Fibroblast of skin of right biceps (primary cell): Measurements from ENCODE around the gene SNRPB2.

Experiments
- DNase-seq: peaks from one replicate; pipeline ENCODE4 v3.0.0-alpha.2; 2013

Gene SNRPB2

GRCh38 chr20:16729565-16730460, at the start of gene SNRPB2:
TSS of gene SNRPB2 (plus strand) at chr20:16730026. CDS start at chr20:16731703, 1,677 bp downstream.
- DNase-seq, result peak; percentile 96

GRCh38 chr20:16684416-16684815, 45.4 kb upstream of the SNRPB2 start:
- no peak for DNase-seq

GRCh38 chr20:16689906-16690305, 39.9 kb upstream of the SNRPB2 start:
- DNase-seq, result no peak

DNA sequence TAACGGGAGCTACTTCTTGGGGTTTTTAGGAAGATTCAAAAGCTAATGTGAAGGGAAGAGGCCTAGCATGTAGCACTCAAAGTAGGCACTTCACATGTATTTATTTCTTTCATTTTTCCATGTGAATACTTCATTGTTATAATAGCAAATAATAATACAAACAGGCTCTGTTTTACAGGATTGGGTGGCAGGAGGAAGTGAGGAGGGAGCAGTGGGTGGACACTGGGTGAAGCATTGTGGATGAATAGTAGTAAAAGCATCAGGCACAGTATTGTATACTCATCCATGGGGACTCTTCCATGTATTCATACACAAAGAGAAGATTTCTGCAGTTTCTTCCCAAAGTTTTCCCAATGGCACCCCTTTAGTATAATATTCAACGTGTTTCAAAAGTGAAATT, 38.4 kb upstream of the SNRPB2 start:
- DNase-seq, result no peak

DNA sequence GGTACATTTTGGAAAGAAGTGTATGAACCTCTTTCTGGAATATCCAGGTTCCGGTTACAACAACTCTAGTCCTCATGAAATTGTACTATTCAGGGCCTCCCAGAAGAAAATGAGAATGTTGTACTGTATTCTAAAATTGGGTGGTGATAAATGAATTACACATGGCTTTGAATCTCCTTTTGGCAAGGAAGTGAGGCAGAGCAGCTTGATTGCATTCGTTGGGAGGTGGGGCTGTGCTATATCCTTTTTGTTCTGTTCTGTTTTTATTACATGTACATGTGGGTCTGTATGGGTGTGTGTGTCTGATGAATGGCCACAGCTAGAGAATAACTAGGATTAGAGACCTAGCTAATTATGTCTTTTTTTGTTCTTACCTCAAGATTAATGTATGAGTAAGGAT, 37.8 kb upstream of the SNRPB2 start:
- DNase-seq, result no peak

GRCh38 chr20:16692442-16692841, 37.4 kb upstream of the SNRPB2 start:
- peak; percentile 7 for DNase-seq

DNA sequence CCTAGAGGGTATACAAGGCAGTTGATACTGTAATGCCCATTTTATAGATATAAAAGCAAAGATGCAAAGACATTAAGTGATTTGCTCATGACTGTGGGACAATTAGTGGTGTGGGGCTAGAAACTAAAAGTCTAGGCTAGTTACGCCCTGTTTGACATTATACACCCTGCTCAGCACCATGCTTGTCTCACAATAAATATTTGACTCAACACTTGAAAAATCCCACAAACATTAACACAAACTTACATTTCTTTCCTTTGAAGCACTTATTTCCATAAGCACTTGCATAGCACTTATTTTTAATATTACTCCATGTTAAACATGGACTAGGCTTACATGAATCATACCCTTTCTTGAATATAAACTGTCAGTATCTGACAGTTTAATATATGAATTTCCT, 36.5 kb upstream of the SNRPB2 start:
- DNase-seq, result no peak

GRCh38 chr20:16694161-16694560, 35.7 kb upstream of the SNRPB2 start:
- no peak for DNase-seq

DNA sequence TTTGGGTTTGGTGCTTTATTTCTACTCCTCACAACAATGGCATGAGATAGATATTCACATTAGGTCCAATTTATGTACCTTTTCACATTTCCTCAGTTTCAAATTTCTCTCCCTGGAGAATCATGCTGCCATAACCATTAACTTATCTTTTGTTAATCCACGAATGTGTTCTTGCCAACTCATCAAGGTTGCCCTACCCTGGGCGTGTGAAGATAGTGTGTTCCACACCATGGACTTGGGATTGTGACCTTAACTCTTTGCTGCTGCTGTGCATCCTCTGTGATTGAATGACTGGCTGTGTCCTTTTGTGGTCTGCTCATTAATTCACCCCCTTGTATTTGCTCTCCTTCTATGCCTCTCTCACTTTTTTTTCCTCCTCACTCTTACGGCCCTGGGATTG, 34.2 kb upstream of the SNRPB2 start:
- no peak for DNase-seq

DNA sequence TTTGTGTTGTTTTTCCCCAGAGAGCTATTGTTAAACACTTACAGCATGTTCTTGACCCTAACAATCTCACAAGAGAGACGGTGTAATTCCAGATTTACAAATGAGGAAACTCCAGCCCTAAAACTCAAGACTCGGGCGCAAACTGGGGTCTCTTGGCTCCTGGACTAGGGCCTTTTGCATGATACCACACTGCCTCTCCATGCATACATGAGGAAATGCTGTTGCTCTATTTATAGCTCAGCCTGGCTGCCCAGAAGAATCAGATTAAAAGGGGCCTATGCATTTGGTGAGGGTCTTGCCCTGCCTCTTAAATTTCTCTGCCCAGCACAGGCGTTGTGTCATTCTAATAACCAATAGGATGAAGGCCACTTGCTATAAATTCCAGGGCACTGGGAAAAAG, 30.5 kb upstream of the SNRPB2 start:
- no peak for DNase-seq

DNA sequence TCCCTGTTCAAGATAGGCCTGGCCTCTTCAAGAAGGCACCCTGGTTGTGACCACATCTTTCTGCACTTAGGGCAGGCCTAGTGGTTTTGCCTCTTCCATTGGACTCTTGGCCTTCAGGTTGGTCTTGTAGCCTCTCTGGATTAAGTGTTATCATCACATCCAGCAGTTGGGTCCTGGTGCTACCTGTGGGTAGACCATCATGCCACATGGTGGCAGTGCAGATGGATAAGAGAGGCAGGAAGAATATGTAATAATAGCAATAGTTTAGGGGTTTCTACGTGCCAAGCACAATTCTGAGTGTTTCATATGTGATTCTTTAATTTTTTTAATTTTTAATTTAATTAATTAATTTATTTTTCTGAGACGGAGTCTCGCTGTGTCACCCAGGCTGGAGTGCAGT, 28.5 kb upstream of the SNRPB2 start:
- peak; percentile 1 for DNase-seq

DNA sequence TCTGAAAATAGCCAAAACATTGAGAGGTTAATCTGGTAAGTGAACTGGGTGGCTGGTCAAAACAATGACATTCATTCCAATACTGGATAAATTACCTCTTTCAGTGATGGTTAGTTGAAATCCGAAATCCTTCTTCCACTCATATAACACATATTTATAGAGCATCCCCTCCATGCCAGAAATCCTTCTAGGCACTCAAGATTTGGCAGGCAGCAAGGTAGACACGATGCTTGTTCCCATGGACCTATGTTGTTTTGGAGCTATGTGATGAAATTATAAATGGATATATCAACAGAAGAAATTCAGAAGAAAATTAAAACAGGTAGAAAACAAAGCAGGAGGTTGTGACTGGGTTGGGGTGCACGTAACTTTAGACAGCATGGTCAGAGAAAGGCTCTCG, 26.3 kb upstream of the SNRPB2 start:
- DNase-seq, result no peak

GRCh38 chr20:16707674-16708073, 22.2 kb upstream of the SNRPB2 start:
- no peak for DNase-seq

DNA sequence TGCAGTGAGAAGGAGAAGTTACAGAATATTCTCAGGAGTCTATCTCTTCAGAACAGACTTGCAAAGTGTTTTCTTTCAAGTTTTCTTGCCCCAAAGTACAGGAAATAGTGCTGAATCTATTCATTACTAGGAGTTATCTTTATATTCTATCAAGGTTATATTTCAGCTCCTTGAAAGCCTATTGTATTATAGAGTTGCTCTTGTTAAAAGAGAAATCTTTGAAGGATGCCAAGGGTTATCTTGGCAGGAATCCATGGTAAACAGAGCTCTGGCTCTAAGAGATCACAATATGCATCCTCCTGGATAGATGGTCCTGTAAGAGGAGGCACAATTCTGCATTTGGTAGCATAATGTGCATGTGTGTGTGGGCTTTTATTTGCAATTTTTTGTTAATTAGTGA, 21.2 kb upstream of the SNRPB2 start:
- DNase-seq, result no peak

- no peak for DNase-seq
Measured at GRCh38 chr20:16709017-16709416, 20.8 kb upstream of the SNRPB2 start.

DNA sequence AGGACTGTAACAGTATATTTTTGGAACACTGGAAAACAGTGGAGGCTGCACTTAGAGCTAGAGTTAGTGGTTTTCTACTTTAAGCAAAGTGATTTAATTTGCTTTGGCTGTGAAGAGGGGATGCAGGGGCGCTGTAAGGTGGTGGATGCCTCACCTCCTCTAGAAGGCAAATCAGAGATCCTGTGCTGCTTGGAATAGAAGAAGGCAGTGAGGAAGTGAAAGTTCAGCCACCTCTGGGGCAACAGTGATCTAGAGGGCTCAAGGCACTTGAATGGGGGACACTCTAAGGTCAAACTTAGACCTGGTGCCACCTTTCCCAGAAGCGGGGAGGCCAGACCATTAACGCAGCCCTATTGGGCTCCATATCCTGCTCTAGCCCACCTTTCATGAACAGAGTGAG, 19.0 kb upstream of the SNRPB2 start:
- DNase-seq, result no peak

GRCh38 chr20:16711661-16712258, 18.1 kb upstream of the SNRPB2 start:
- no peak for DNase-seq

GRCh38 chr20:16712511-16712947, 17.3 kb upstream of the SNRPB2 start:
- no peak for DNase-seq

- DNase-seq, result no peak
Measured at GRCh38 chr20:16713066-16713465, 16.8 kb upstream of the SNRPB2 start.

DNA sequence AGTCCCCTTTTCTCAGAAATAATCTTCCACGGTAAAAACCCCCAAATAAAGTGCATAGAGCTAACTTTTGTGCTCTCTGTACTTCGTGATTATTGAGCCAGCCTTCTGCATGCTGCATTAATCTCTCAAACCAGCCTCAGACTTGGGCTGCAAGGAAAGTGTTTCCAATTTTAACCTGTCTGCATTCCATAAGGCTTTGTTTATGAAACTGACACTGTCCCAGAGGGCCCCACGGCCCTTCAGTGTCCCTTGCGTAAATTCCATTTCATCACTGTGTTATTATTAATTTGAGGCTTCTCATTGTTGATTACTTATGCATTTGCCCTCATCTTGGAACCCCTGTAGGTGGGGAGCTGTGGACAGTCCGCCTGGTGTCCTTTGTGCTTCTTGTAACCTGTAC, 15.6 kb upstream of the SNRPB2 start:
- DNase-seq, result no peak

GRCh38 chr20:16714751-16715150, 15.1 kb upstream of the SNRPB2 start:
- DNase-seq, result no peak

GRCh38 chr20:16719421-16719820, 10.4 kb upstream of the SNRPB2 start:
- no peak for DNase-seq

DNA sequence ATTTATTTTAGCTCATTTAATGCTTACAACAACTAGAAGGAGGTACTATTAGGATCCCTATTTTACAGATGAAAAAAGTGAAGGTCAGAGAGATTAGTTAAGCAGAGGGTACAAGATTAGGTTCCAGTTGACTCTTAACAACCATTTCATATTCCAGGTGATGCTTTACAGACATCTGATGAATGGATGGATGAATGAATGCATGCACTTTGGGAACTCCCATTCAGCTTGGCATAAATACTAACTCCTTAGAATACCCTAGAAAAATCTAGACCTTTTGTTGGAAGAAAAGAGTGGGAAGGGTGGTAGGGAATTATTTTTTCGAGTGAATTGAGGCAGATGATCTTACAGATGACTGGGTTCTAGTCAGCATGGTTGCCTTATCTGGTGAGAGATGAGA, 746 bp upstream of the SNRPB2 start:
- DNase-seq, result no peak

- DNase-seq, result no peak
Measured at GRCh38 chr20:16732506-16733152, 2.8 kb downstream of the SNRPB2 start.
